Cardiac fibroblast (primary cell): ENCODE data around the gene ACTR3C.
"Not testable (repeated sequence)": the region's sequence is repeated elsewhere in the genome, so short reads cannot be mapped to it uniquely, and the experiment has no call there.

ENCODE experiments used
- DNase-seq, 2 donors: peaks; one replicate each; pipeline versions ENCODE4 v3.0.0 to v3.0.0-alpha.2; 2010; ENCODE audit warnings: low read depth in 2 of 2
- H3K4me3 ChIP-seq, 2 donors: replicated peaks in 1 of 2; 1 replicate in 1 of 2; 2 replicates in 1 of 2; pipeline ENCODE4 v1.5.1; 2011; ENCODE audit warnings: low read depth in 2 of 2, low read length in 2 of 2, mild to moderate bottlenecking in 2 of 2, moderate library complexity in 1 of 2
- TF ChIP-seq, protein P1 (sequence below): IDR thresholded peaks from one replicate; pipeline ENCODE4 v1.5.1; 2011; ENCODE audit warnings: low read depth, mild to moderate bottlenecking, low read length, inconsistent platforms

The ACTR3C gene

DNA sequence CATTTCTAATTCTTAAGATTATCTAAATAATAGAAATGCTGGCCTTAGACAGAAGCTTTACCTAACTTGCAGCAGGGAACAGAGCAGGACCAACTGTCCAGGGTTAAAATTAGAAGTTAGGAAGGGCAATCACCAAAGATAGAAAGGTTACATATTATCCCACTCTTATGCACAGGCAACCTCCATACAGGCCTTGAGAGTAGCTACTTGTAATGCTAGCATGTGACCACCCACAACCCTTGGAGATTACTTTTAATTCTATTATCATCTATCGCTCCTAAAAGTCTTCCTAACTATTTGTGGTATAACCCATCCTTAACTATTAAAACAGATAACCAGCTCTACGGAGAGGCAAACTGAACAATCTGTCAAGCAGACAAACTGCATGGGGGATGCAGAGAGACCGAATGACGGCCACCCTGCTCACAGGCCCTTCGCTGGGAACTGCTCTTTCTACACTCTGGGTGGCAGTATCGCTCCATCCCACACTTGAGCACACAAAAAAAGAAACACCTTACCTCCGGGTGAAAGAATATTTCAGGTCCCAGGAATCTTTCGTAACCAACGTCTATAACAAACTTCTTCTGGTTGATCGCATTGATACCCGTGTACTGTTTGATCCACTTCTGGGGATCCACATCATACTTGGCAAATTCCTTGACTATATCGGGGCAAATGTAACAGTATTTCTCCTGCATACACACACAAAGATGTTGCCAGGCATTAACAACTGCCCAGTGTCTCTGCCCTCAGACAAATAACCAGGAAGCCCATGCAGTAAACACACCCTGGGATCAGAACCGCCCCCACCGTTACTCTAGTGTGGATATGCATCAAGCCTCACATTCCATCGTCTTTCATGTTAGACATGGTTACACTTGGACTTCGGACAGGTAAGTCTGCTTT, 37.2 kb downstream of the ACTR3C start:
- DNase-seq, result peak; percentile 26 to 34
- TF ChIP-seq, protein P1, sequence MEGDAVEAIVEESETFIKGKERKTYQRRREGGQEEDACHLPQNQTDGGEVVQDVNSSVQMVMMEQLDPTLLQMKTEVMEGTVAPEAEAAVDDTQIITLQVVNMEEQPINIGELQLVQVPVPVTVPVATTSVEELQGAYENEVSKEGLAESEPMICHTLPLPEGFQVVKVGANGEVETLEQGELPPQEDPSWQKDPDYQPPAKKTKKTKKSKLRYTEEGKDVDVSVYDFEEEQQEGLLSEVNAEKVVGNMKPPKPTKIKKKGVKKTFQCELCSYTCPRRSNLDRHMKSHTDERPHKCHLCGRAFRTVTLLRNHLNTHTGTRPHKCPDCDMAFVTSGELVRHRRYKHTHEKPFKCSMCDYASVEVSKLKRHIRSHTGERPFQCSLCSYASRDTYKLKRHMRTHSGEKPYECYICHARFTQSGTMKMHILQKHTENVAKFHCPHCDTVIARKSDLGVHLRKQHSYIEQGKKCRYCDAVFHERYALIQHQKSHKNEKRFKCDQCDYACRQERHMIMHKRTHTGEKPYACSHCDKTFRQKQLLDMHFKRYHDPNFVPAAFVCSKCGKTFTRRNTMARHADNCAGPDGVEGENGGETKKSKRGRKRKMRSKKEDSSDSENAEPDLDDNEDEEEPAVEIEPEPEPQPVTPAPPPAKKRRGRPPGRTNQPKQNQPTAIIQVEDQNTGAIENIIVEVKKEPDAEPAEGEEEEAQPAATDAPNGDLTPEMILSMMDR, result peak; percentile 42
- H3K4me3 ChIP-seq, result not testable (repeated sequence)

DNA sequence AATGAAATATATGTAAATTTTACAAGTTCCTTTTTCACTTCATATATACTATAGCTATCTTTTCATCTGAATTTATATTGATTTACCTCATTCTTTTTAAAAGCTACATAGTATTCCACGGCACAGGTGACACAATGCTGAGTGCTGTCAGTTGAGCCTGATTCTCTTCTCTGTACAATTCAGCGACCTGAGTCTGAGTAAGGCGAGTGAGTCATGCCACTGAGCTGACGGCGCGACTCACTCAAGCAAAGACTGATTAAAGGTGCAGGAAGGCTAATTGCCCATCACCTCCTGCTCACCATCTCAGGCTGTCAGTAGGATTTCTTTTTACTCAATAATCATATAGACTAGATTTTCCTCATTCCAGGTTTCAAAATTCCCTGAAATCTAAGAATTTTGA, 39.7 kb downstream of the ACTR3C start:
- not testable (repeated sequence) for DNase-seq, H3K4me3 ChIP-seq

DNA sequence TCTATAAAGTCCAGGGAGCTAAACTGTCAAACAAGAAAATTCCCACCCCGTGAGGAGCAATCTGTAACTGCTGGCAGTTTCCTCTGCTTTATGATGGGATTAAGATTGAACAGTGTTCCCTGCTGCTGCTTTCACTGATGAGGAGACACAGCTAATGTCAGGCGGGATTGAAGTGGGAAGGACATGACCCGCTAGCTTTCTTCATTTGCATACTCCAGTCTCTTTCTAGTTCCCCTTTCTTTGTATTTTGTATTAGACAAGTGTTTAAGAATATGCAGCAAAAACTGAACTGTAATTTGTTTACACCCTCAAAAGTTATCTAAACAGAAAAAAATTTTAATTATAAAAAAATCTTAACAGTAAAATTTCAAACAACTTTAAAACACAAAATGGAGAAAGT, 40.2 kb downstream of the ACTR3C start:
- not testable (repeated sequence) for DNase-seq, H3K4me3 ChIP-seq

DNA sequence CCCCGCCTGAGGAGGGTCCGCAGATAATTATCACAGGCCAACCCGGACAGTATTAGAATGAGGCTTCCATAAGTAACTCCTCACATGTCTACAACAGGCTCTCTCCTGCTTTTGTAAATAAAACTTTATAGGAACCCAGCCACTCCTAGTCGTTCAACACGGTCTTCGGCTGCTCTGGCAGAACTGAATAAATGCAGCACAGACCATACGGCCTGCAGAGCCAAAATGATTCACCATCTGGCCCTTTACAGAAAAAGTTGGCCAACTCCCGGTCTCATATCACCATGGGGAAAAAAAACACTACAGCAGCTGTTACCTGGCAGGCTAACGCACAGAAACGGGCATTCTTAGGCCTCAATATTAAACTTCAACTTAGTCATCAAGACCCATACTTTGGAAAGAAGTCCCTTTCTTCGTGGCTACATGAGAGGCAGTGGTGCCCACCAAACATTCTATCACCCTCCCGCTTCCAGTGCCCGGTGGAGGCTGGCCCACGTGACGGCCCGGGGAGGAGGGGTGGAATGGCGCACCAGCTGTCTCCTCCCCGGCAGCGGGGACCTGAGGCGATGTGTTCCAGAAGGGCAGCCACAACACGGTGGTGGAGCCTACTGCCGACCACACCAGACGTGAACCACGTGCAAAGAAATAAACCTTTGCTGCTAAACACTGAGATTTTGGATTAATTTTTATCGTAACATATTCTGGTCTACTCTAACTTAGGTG, 41.5 kb downstream of the ACTR3C start:
- not testable (repeated sequence) for DNase-seq, H3K4me3 ChIP-seq

DNA sequence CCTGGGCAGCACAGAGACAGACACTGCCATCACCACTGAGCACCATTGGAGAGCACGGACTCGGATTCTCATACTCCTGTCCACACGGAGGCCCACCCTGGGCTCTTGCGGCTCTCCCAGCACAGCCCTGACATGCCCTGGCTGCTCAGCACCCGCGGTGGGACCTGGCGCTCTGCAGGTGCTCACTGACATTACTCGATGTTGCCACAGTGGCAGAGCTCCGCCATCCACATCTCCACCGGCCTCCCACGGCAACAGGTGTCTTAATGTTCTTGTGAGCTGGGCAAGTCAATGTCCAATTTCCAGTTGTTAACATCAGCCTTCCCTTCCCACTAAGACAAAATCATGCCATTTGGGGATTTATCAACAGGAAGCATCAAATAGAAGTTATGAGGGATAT, 45.0 kb downstream of the ACTR3C start:
- not testable (repeated sequence) for DNase-seq, H3K4me3 ChIP-seq

DNA sequence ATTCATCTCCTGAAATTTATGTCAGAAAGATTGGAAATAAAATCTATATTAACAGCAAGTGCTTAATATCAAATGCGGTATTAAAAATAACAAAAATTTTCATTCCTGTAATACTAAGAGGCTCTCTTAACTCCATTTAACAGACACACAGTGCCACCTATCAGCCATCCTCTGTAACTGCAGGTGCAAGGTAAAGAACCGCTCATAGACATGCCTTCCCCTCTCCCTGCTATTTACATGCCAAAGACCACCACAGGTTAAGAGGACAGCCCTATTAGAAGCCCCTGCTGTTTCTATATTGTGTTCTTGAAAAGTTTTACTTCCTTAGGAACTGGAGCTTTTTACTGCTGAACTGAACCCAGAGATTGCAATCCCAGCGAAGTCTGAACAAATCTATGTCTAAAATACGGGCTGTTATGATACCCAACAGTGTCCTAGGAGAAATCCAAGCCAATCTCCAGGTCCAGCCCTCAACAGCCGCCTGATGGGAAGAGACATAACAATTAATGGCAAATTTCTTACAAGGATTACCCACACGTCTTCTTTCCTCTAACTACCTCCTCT, 47.1 kb downstream of the ACTR3C start:
- TF ChIP-seq, protein P1, result peak; percentile 56
- not testable (repeated sequence) for H3K4me3 ChIP-seq
- DNase-seq, result peak; percentile 31 to 54

DNA sequence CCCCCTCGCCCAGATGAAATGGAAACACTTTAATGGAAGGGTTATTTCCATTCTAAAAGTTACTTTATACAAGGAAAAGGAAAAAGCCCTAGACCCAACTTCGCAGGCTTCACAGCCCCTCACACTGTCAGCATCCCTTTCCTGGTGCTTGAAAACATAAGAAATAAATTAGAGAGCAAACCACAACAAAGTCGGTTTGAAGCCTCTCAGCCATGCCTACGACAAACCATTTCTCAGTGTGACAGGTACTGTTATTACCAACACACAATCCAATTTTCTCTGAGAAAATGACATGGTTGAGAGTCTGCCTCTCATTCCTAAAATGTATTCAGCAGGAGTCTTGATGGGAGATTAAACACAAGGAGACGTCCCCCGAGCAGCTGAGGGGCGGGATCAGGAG, 51.4 kb downstream of the ACTR3C start:
- H3K4me3 ChIP-seq, DNase-seq: not testable (repeated sequence)

DNA sequence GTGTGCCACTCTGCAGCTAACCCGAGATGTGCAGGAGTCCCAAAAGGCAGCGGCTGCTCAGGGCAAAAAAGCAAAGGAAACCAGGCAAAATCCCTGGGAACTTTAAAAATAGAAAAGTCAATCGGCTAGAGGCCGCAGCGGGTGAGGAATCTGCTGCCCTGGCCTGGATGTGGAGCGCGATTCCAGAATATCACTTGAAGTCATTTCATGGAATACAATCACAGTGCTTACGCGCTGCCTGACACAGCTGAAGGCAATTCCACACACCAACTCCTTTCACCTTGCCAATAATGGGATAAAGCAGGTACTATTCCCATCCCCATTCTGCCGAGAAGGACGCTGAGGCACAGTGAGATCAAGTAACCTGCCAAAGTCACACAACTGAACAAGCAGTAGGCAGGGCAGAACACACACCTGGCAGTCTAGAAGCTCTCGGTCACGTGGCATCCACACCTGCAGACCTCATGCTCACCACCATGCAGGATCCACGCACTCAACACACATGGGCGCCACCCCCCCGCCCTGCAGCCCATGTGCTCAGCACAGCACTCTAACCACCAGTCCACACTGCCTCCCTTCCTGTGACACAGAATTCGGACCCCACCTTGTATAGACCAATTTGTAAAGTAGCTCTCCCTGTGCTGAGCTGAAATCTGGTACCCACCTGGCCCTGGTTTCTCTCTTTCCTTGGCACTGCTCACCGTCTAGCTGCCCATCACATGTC, 53.1 kb downstream of the ACTR3C start:
- not testable (repeated sequence) for DNase-seq, H3K4me3 ChIP-seq

DNA sequence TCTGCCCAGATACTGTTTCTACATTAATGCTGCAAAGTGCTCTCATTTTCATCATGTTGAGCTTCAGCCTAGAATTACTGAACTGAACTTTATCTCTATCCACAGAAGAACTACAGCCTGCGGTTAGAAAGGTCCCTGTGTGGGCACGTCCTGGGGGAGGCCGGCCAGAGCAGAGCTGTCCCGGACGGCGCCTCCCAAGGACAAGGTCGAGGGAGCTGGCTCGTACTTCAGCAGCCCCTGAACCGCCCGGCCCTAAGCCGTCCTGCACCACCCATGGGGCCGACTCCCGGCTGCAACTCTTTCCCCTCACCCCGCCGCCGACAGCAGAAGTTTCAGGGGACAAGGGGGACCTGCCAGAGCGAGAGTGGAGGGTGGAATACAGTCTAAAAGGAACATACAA, 54.5 kb downstream of the ACTR3C start:
- not testable (repeated sequence) for H3K4me3 ChIP-seq, DNase-seq

DNA sequence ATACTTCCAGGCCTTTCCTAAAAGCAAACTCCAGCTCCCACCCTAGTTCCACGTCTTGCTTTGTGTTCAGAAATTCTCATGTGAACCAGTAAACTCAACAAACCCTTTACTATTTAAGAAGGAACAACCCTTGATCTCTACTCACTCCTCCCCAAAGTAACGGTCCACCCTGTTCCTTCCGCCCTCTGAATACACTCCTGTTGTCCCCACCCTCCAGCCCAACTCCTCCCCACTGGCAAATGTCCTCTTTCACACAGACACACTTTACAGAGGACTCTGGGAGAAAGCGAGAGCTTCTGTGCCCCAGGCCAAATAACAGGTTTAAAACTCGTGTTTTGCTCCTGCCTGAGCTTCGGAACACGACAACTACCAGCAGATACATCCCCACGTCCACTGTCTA, 55.1 kb downstream of the ACTR3C start:
- not testable (repeated sequence) for H3K4me3 ChIP-seq, DNase-seq

DNA sequence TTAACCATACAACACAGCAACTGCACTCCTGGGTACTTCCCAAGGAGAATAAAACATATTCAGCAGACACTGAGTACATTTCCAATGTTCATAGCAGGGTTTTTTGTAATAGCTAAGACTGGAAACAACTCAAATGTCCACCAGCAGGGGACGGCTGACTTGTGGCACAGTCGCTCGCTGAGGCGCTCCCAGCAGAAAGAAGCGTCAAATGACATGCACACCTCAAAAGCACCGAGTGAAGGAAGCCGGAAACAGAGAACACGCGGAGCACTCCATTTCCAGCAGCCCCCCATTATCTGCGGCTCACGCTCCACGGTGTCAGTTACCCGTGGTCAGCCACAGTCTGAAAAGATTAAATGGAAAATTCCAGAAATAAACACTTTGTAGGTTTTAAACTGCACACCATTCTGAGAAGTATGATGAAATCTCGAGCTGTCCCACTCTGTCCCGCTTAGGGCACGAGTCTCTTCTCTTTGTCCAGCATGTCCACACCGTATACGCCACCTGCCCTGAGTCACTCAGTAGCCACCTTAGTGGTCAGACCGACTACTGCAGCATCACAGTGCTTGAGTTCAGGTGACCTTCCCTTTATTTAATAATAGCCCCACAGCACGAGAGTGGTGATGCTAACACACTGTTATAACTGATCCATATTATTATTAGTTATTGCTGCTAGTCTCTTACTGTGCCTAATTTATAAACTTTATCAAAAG, 56.2 kb downstream of the ACTR3C start:
- DNase-seq, H3K4me3 ChIP-seq: not testable (repeated sequence)

DNA sequence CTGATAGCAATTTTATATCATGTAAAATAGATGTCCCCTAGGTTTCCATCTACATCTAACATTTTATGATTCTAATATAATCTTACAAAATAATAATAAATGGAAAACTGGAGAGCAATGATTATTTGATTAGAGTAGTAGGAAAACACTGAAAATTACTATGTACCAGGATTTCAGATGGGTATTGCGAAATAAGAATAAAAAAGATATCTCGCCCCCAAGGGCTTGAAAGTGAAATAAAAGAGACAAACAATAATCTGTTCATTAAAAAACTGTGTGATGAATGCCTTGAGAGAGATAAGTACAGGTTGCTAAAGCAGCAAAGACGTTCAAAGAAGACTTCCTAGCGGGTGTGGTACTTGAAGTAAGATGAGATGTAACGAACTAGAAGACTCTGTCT, 60.7 kb downstream of the ACTR3C start:
- DNase-seq, H3K4me3 ChIP-seq: not testable (repeated sequence)

DNA sequence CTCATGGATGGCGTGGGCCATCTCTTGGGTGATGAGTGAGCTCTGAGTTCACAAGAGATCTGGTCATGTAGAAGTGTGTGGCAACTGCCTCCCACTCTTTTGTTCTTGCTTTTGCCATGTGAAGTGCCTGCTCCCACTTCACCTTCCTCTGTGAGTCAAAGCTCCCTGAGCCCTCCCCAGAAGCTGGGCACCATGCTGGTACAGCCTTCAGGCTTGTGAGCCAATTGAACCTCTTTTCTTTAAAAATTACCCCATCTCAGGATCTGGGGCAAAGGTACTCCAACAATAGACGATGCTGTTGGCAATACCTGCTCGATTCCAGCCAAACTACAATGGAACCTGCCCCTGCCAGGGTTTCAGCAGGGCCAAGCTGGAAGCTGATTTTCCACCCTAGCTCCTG, 75.6 kb downstream of the ACTR3C start:
- DNase-seq, result not testable (repeated sequence)

DNA sequence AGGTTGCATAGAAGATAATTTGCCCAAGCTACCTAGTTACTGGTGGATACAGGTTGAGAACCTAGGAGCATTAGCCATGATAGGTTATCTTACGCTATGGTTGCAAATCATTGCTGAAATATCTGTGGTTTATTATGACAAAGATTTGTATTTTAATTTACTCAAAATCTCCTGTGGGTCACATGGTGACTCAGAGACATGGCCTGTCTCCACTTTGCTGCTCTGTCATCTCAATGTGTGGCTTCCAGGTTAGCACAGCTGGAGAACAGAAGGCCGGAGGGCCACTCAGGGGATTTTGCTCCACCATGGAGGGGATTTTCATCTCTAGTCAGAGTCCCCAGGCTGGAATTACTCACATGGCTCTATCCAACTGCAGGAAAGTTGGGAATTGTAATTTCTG, 78.1 kb downstream of the ACTR3C start:
- not testable (repeated sequence) for H3K4me3 ChIP-seq, DNase-seq

More for the DNA sequence above, 75.6 kb downstream of the ACTR3C start:
- not testable (repeated sequence) for H3K4me3 ChIP-seq

DNA sequence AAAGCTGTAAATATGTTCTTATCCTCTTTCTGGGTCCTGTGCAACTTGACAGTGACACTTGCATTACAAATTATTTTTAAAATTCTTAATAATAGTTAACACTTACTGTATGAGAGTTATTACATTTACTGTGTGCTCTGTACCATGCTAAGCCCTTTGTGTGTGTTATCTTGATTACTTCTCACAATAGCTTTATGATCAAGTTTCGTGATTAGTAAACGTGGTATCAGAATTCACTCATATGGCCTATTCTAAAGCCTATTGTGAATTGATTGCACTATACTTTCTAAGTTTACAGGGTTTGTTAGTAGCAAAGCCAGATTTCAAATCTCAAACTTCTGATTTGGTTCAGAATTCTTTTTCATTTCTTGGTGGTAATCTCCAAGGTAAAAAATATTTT, 80.4 kb downstream of the ACTR3C start:
- DNase-seq, H3K4me3 ChIP-seq: not testable (repeated sequence)
